Left kidney (tissue), 2 donors: ENCODE data around the gene AFF2. TPM values are rescaled to one million over a fixed set of nuclear protein-coding genes. Genes with fewer than 3 reads are reported as not detected.

Source experiments
- DNase-seq: peaks from one replicate; pipeline ENCODE4 v3.0.0-alpha.2; 2013
- polyA plus RNA-seq: library from polyadenylated mRNA; unstranded; fragments of 120-200 nt; gene quantifications from one replicate; pipeline ENCODE4 v1.2.1, GENCODE V29; 2013; ENCODE audit not compliant: insufficient read length

The AFF2 gene
- polyA plus RNA-seq, 1 donor, result 6.5 TPM

- DNase-seq, result no peak
Measured at GRCh38 chrX:148928811-148929210, 428.4 kb downstream of the AFF2 start.

GRCh38 chrX:148929686-148930085 lies 429.3 kb downstream of the AFF2 start:
- DNase-seq, result no peak

- no peak for DNase-seq
Measured at GRCh38 chrX:148930206-148930729, 429.9 kb downstream of the AFF2 start.

- DNase-seq, result no peak
Measured at GRCh38 chrX:148933881-148934280, 433.5 kb downstream of the AFF2 start.

- DNase-seq, result no peak
Measured at GRCh38 chrX:148938348-148938747, 437.9 kb downstream of the AFF2 start.

GRCh38 chrX:148940411-148940996 lies 440.1 kb downstream of the AFF2 start:
- no peak for DNase-seq

- DNase-seq, result no peak
Measured at GRCh38 chrX:148942754-148943153, 442.3 kb downstream of the AFF2 start.

- DNase-seq, result no peak
Measured at GRCh38 chrX:148947399-148947975, 447.1 kb downstream of the AFF2 start.

GRCh38 chrX:148956352-148956751 lies 455.9 kb downstream of the AFF2 start:
- DNase-seq, result no peak

- no peak for DNase-seq
Measured at GRCh38 chrX:148958901-148959300, 458.5 kb downstream of the AFF2 start.

- no peak for DNase-seq
Measured at GRCh38 chrX:148960060-148960459, 459.6 kb downstream of the AFF2 start.

GRCh38 chrX:148961985-148962384 lies 461.6 kb downstream of the AFF2 start:
- no peak for DNase-seq

GRCh38 chrX:148976571-148977400 lies 476.4 kb downstream of the AFF2 start:
- no peak for DNase-seq

- no peak for DNase-seq
Measured at GRCh38 chrX:148979786-148980185, 479.4 kb downstream of the AFF2 start.

- DNase-seq, result no peak
Measured at GRCh38 chrX:148984238-148984637, 483.8 kb downstream of the AFF2 start.

- DNase-seq, result no peak
Measured at GRCh38 chrX:148991502-148991901, 491.1 kb downstream of the AFF2 start.

- DNase-seq, result no peak
Measured at GRCh38 chrX:148995661-148996060, 495.2 kb downstream of the AFF2 start.

- DNase-seq, result no peak
Measured at GRCh38 chrX:149002320-149002719, 501.9 kb downstream of the AFF2 start.

- no peak for DNase-seq
Measured at GRCh38 chrX:149003863-149004660, 503.6 kb downstream of the AFF2 start.

- no peak for DNase-seq
Measured at GRCh38 chrX:149004936-149005335, 504.5 kb downstream of the AFF2 start.

- no peak for DNase-seq
Measured at GRCh38 chrX:149006235-149006634, 505.8 kb downstream of the AFF2 start.

GRCh38 chrX:149007423-149007822 lies 507.0 kb downstream of the AFF2 start:
- no peak for DNase-seq
